ENCODE measurements around the gene HIGD2A.
A peak's percentile ranks its signal among the peaks of the same experiment; 100 is the strongest.

The HIGD2A gene

GRCh38 chr5:176415952-176416924 is 27.7 kb downstream of the HIGD2A start, which contains the start of gene CLTB:
TSS of gene CLTB (minus strand) at chr5:176416539. CDS start at chr5:176416363, 176 bp downstream.
- peak; percentile 25 for TF ChIP-seq CTCF (IDR thresholded peaks at IDR 0.05; ENCODE audit: low read depth, low read length, missing control alignments)
- DNase-seq (ENCODE audit: extremely low read depth, low read depth): no peak
- peak within 1 kb of the TSS; percentile 80 for H3K4me3 ChIP-seq (replicated peaks; ENCODE audit: low read depth, low read length)

- H3K4me3 ChIP-seq (replicated peaks; ENCODE audit: low read depth, low read length): peak overlapping the region; percentile 80; the same call in 1 of the 2 replicates
- TF ChIP-seq CTCF (IDR thresholded peaks at IDR 0.05; ENCODE audit: low read depth, low read length, missing control alignments): no peak
- DNase-seq (ENCODE audit: extremely low read depth, low read depth): no peak
Observed at GRCh38 chr5:176416965-176417364, 28.4 kb downstream of the HIGD2A start.

- DNase-seq (ENCODE audit: extremely low read depth, low read depth): no peak
Observed at GRCh38 chr5:176418251-176418650, 29.7 kb downstream of the HIGD2A start.

GRCh38 chr5:176420086-176420485 is 31.5 kb downstream of the HIGD2A start:
- TF ChIP-seq CTCF (IDR thresholded peaks at IDR 0.05; ENCODE audit: low read depth, low read length, missing control alignments): no peak
- no peak overlapping the region for H3K4me3 ChIP-seq (replicated peaks; ENCODE audit: low read depth, low read length)
- DNase-seq (ENCODE audit: extremely low read depth, low read depth): no peak

More at GRCh38 chr5:176418251-176418650, 29.7 kb downstream of the HIGD2A start:
- TF ChIP-seq CTCF (IDR thresholded peaks at IDR 0.05; ENCODE audit: low read depth, low read length, missing control alignments): no peak
- H3K4me3 ChIP-seq (replicated peaks; ENCODE audit: low read depth, low read length): no peak overlapping the region

GRCh38 chr5:176420972-176421544 is 32.5 kb downstream of the HIGD2A start:
- H3K4me3 ChIP-seq (replicated peaks; ENCODE audit: low read depth, low read length): no peak overlapping the region
- no peak for TF ChIP-seq CTCF (IDR thresholded peaks at IDR 0.05; ENCODE audit: low read depth, low read length, missing control alignments)
- no peak for DNase-seq (ENCODE audit: extremely low read depth, low read depth)

GRCh38 chr5:176424181-176424580 is 35.6 kb downstream of the HIGD2A start:
- H3K4me3 ChIP-seq (replicated peaks; ENCODE audit: low read depth, low read length): no peak overlapping the region
- TF ChIP-seq CTCF (IDR thresholded peaks at IDR 0.05; ENCODE audit: low read depth, low read length, missing control alignments): no peak
- no peak for DNase-seq (ENCODE audit: extremely low read depth, low read depth)
